ENCODE results near the gene LFNG. TPM values are rescaled to one million over a fixed set of nuclear protein-coding genes. Genes with fewer than 3 reads are reported as not detected.

Gene LFNG
- total and polyA plus RNA-seq, 2 of the 13 experiments (the other 11 are each of a cell fraction or from before 2014, with no cell fraction given): 0.44 to 1.5 TPM

GRCh38 chr7:2555121-2556052 is 35.8 kb downstream of the LFNG start, which contains the start of gene BRAT1 (continued):
- TF ChIP-seq MED13 (CRISPR knock-in tag; IDR thresholded peaks at IDR 0.05) (no peak), MIXL1 (CRISPR knock-in tag; IDR thresholded peaks at IDR 0.05) (no peak), PHF20 (CRISPR knock-in tag; IDR thresholded peaks at IDR 0.05) (0 out of 2 replicates have a peak, but pooled peaks have one; percentile 9), ZIK1 (CRISPR knock-in tag; IDR thresholded peaks at IDR 0.05; ENCODE audit: borderline replicate concordance, low read depth) (no peak), ZNF543 (CRISPR knock-in tag; IDR thresholded peaks at IDR 0.05) (peak; percentile 94), NFE2 (CRISPR knock-in tag; IDR thresholded peaks at IDR 0.05) (no peak), FOXK2 (IDR thresholded peaks at IDR 0.05) (peak; percentile 95), ZNF205 (CRISPR knock-in tag; IDR thresholded peaks at IDR 0.05) (0 out of 2 replicates have a peak, but pooled peaks have one; percentile 29), ZFYVE20 (CRISPR knock-in tag; IDR thresholded peaks at IDR 0.05; ENCODE audit: borderline replicate concordance, low read depth) (no peak), ZNF7 (CRISPR knock-in tag; IDR thresholded peaks at IDR 0.05) (peak; percentile 69; the same call in 1 of the 2 replicates), KDM5B (CRISPR knock-in tag; IDR thresholded peaks at IDR 0.05; ENCODE audit: borderline replicate concordance) (peak; percentile 71; the same call in 1 of the 2 replicates), AHR (CRISPR knock-in tag; IDR thresholded peaks at IDR 0.05) (no peak), TCF7 (IDR thresholded peaks at IDR 0.05; ENCODE audit: low read depth) (no peak), ETV6 (CRISPR knock-in tag; conservative IDR thresholded peaks at IDR 0.05) (no peak), HOXA5 (CRISPR knock-in tag; IDR thresholded peaks at IDR 0.05) (no peak), HOXA9 (CRISPR knock-in tag; IDR thresholded peaks at IDR 0.05; ENCODE audit: borderline replicate concordance) (no peak), CCAR2 (optimal IDR thresholded peaks at IDR 0.05; ENCODE audit: low read depth, low read length) (no peak), CREB1 (IDR thresholded peaks at IDR 0.05) (0 out of 2 replicates have a peak, but pooled peaks have one; percentile 29), CREB1 (CRISPR knock-in tag; IDR thresholded peaks at IDR 0.05) (no peak), NR2F6 (IDR thresholded peaks at IDR 0.05) (no peak), NR2F6 (CRISPR knock-in tag; IDR thresholded peaks at IDR 0.05) (no peak), HDAC1 (CRISPR knock-in tag; IDR thresholded peaks at IDR 0.05) (0 out of 2 replicates have a peak, but pooled peaks have one; percentile 42), CBFB (CRISPR knock-in tag; IDR thresholded peaks at IDR 0.05) (no peak), ZNF891 (CRISPR knock-in tag; IDR thresholded peaks at IDR 0.05) (peak; percentile 65; the same call in 1 of the 2 replicates), RERE (CRISPR knock-in tag; IDR thresholded peaks at IDR 0.05; ENCODE audit: low read depth) (no peak), ZFP37 (CRISPR knock-in tag; IDR thresholded peaks at IDR 0.05; ENCODE audit: borderline replicate concordance) (no peak), ONECUT2 (CRISPR knock-in tag; IDR thresholded peaks at IDR 0.05) (no peak), MAZ (IDR thresholded peaks at IDR 0.05; ENCODE audit: borderline replicate concordance, low read depth, low read length) (no peak), MAZ (CRISPR knock-in tag; IDR thresholded peaks at IDR 0.05; ENCODE audit: low read depth) (no peak), DMAP1 (CRISPR knock-in tag; IDR thresholded peaks at IDR 0.05) (no peak; the same call in 1 of the 2 replicates)

All from HepG2 (cell line).